Right cardiac atrium (tissue), 5 donors: Measurements from ENCODE around the gene LRRC45. TPM values are rescaled to one million over a fixed set of nuclear protein-coding genes. Genes with fewer than 3 reads are reported as not detected.
A peak's percentile ranks its signal among the peaks of the same experiment; 100 is the strongest.

Experiments
- ATAC-seq, 2 donors: fragments of 200-7000 bp; cut with Tn5 transposase; one replicate each; pipeline versions ENCODE4 v1.8.0 to v1.9.1; 2020; ENCODE audit warnings: moderate library complexity in 2 of 2, mild to moderate bottlenecking in 1 of 2
- DNase-seq, 3 donors: peaks; one replicate each; pipeline ENCODE4 v3.0.0-alpha.2; 2020
- H3K27ac ChIP-seq: one replicate; pipeline ENCODE4 v1.5.1; 2013; ENCODE audit warnings: mild to moderate bottlenecking, low read length, control low read depth, moderate library complexity
- H3K27me3 ChIP-seq: one replicate; pipeline ENCODE4 v1.6.1; 2013; ENCODE audit not compliant: control insufficient read depth, insufficient read depth
- H3K4me1 ChIP-seq: one replicate; pipeline ENCODE4 v1.6.1; 2013; ENCODE audit warnings: low read length; ENCODE audit not compliant: control insufficient read depth, insufficient read depth
- H3K4me3 ChIP-seq: one replicate; pipeline ENCODE4 v1.5.1; 2013; ENCODE audit warnings: low read length, control low read depth
- H3K9me3 ChIP-seq: one replicate; pipeline ENCODE4 v1.6.1; 2013; ENCODE audit warnings: low read length; ENCODE audit not compliant: control insufficient read depth
- WGBS: extraction: QIAGEN DNeasy Blood & Tissue Kit; methylation state at CpG from one replicate; pipeline ENCODE4 v1.1.7; 2013; 5-methylcytosine and 5-hydroxymethylcytosine counted together
- intact Hi-C, 4 donors: fragments of 100-400 bp; cut with DNase I; formaldehyde crosslinking; loops; one replicate each; pipeline versions ENCODE4 v1.11.0 to v1.14.0; 2022 to 2023
- polyA plus RNA-seq: library from polyadenylated mRNA; stranded (reverse); fragments of 200-250 nt; gene quantifications from one replicate; pipeline ENCODE4 v1.2.3, GENCODE V29; 2013
- total RNA-seq, 4 donors: library from RNA; stranded (reverse); fragmentation: NEBNext Ultra II Directional; extraction: Animal tissue kit (Norgen Biotek cat#: 25700); gene quantifications; one replicate each; pipeline ENCODE4 v1.2.1, GENCODE V29; 2021
- donor health status: healthy with polysubstance abuse.
- donor health status: DM: no; HTN: yes; CAD: no.
- donor health status: DM: no; HTN: no; CAD: no.
- donor health status: DM: no; HTN: yes; CAD: no; lungs with severe emphysema.
- donor health status: DM: yes; HTN: yes; CAD: no.

The LRRC45 gene
- total and polyA plus RNA-seq, 5 donors: 3.2 to 6.7 (median 5.5) TPM

DNA sequence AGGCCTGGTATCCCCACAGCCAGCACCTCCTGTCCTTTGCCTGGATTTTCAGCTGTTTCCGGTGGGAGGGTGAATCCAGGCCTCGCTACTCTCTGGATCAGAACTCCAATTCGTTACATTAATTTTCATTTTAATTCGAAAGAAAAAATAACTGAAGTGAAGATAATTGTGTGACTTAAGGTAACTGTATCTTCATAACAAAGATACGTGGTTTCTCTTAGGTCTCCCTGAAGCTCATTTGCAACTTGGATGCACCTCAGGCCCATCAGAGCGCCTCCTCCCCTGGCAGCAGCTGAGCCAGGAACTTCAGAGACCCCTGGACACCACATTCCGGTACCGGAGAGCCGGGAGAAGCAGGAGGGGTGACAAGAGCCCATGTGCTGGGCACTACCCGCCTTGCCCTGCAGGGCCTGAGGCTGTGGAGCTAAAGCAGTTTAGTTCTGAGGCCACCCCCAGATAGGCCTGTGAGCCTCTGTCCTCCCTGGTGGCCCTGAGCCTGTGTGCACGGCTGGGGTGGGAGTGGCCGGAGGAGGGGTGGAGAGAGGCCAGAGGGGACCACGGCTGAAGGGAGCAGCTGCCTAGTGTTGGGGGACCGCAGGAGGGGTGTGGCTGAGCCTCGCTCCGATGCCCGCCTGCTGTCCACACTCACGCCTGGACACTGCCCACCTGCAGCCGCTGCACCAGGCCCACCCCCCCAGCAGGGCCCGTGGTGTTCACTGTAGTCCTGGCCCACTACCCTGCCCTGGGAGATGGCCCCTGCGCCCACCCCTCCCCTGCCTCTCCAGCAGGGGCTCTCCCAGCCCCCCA is 53.9 kb downstream of the LRRC45 start:
- Histone ChIP-seq H3K27me3 (no peaks in the 10 kb centered on the region), H3K9me3 (no peaks in the 10 kb centered on the region), H3K4me3 (no peak overlapping the region), H3K4me1 (no peaks in the 10 kb centered on the region), H3K27ac (no peak overlapping the region)
- 57% methylated on average over 21 of the region's 21 CpGs for WGBS
- intact Hi-C loops: no loop called here
- peak in 2 of 3 donors; percentile 51 to 61 for DNase-seq
- ATAC-seq: peak; percentile 27 to 47

DNA sequence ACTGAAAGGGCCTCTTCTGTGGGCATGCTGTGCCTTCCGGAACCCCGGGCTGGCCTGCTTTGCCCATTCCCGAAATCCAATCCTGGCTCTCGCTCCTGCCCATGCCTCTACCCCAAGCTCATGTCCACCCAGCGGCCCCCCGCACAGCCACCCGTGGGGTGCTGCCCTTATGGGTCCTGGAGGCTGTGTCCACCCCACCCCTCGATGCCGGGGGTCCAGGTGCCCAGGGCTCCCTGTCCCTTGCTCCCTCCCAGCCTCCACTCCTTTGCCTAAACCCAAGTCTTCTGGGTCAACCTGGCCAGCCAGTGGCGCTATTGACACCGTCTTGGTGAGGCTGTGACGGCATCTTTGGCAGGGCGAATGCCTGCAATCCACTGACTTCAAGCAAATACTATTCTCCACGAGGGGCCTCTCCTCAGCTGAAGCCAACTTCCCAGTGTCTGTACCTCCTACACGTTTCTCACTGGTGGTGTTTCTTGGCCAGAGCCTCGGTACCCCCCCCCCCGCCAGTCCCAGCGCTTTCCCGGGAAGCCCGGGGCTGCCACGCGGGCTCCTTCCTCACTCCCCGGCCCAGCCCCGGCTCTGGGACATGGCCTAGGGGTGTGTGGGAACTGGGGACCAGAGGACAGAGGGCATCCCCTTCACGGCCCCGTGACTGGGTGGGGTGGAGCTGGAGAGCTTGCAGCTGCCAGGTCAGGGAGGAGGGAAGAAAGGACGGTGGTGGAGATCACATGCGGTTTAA is 54.7 kb downstream of the LRRC45 start:
- intact Hi-C loops: no loop called here
- no peaks in the 10 kb centered on the region for H3K9me3 ChIP-seq
- no peak overlapping the region for H3K4me3 ChIP-seq
- WGBS: 60% methylated on average over 28 of the region's 28 CpGs
- no peak overlapping the region for H3K27ac ChIP-seq
- peak; percentile 71 to 80 (median 72) for DNase-seq
- ATAC-seq: peak; percentile 10 to 27
- no peaks in the 10 kb centered on the region for H3K4me1 ChIP-seq
- H3K27me3 ChIP-seq: no peaks in the 10 kb centered on the region

DNA sequence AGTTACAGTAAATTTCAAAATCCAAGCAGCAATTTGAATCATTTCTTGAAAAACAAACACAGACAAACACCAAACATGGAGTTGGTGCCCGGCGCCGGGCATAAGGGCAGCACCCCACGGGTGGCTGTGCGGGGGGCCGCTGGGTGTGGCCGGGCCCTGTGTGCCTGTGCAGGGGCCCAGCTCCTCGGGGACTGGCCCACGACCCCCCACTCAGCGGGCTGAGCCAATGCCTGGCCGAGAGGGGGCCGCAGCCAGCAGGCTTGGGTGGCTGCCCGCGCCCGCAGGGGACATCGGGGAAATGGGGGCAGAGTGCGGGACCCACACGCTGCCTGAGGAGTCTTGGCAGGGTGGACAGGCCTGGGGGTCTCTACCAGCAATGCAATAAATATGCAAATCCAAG is 55.3 kb downstream of the LRRC45 start:
- intact Hi-C loops: no loop called here

DNA sequence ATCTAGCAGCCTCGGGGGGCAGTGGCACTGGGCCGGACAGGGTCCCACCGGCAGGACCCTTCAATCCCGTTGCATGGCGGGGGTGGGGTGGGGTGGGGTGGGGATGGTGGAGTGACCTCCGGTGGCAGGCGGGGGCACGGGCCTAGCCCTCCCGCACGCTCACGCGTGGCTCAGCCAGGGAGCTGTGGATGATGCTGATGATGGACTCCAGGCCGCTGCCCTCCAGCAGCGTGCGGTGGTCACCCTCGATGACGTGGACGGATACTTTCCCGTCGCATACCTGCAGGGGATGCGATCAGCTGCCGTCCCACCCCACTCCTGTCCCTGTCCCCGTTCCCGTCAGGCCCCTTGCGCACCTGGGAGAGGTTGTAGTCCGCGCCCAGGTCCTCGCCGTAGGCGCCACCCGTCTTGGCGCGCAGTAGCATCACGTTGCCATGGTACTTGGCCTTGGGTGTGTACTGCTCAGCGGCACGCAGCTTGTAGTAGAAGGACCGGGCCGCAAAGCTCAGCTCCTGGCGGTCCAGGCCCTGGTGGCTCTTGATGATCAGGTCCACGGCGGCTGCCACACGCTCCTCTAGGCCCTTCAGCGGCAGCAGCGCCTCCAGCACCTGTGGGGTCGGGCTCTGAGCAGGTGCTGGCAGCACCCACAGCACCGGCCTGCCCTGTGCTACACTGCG is 56.0 kb downstream of the LRRC45 start:
- Histone ChIP-seq H3K4me1 (no peaks in the 10 kb centered on the region), H3K4me3 (no peak overlapping the region), H3K9me3 (no peaks in the 10 kb centered on the region), H3K27me3 (no peaks in the 10 kb centered on the region), H3K27ac (no peak overlapping the region)
- 94% methylated on average over 47 of the region's 47 CpGs for WGBS
- intact Hi-C loops: no loop called here
- ATAC-seq (no peak), DNase-seq (peak in 2 of 3 donors; percentile 54 to 56)

More for the DNA sequence above, 55.3 kb downstream of the LRRC45 start:
- DNase-seq (peak in 2 of 3 donors; percentile 46 to 60), ATAC-seq (no peak)
- H3K4me1 ChIP-seq: no peaks in the 10 kb centered on the region
- no peaks in the 10 kb centered on the region for H3K27me3 ChIP-seq
- WGBS: 92% methylated on average over 18 of the region's 18 CpGs
- H3K4me3 ChIP-seq: no peak overlapping the region
- no peak overlapping the region for H3K27ac ChIP-seq
- no peaks in the 10 kb centered on the region for H3K9me3 ChIP-seq

DNA sequence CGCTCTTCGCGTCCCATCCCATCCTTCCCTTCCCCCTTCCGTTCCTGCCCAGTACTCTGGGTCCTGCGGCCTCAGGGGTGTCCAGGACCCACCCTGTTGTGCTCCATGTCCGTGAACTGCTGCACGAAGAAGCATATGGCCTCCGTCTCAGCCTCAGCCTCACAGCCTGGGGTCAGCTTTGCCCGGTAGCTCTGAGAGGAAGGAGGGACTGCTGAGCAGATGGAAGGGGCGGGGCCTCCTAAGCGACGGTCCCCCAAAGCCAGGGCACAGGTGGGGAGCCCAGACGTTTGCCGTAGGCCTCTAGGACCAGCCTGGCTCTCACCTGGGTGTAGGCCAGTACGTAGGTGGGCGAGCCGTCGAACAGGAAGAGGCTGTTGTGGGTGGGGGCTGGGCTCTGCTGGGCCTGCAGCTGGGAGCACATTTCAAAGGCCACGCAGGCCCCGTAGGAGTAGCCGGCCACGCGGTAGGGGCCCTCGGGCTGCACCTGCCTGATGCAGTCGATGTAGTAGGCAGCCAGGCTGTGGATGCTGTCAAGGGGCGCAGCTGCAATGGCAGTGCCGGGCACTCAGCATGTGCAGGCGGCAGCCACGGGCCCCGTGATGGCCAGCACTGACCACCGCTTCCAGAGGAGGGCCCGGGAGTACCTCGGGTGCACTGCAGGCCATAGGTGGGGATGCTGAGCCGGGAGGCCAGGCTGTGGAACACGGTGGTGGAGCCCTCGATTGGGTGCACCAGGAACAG is 57.1 kb downstream of the LRRC45 start:
- DNase-seq: peak in 2 of 3 donors; percentile 31 to 41

More for the DNA sequence above, 57.1 kb downstream of the LRRC45 start:
- no peak for ATAC-seq
- Histone ChIP-seq H3K27ac (no peak overlapping the region), H3K9me3 (no peaks in the 10 kb centered on the region), H3K4me3 (no peak overlapping the region), H3K4me1 (no peaks in the 10 kb centered on the region), H3K27me3 (no peaks in the 10 kb centered on the region)
- 90% methylated on average over 36 of the region's 36 CpGs for WGBS
- intact Hi-C loops: no loop called here

Other genes with a start within 250 kb of the LRRC45 start
- gene GCGR, start 219.2 kb upstream of the LRRC45 start, total RNA-seq: not detected
- not detected for gene GCGR, start 219.2 kb upstream of the LRRC45 start, polyA plus RNA-seq
- gene MCRIP1, start 190.0 kb upstream of the LRRC45 start, total RNA-seq: 100 to 1,000 TPM in 2 of 4 donors, 10 to 100 TPM in 2; 88.1 to 120 (median 96.5) TPM
- 146 TPM for gene MCRIP1, start 190.0 kb upstream of the LRRC45 start, polyA plus RNA-seq
- gene PPP1R27, start 188.3 kb upstream of the LRRC45 start, total RNA-seq: under 1 TPM in 1 of 4 donors, not detected in 3; 0.85 TPM
- not detected for gene PPP1R27, start 188.3 kb upstream of the LRRC45 start, polyA plus RNA-seq
- 100 to 1,000 TPM; 272 to 375 (median 350) TPM for gene P4HB, start 162.8 kb upstream of the LRRC45 start, total RNA-seq
- 278 TPM for gene P4HB, start 162.8 kb upstream of the LRRC45 start, polyA plus RNA-seq
- gene ARHGDIA, start 152.0 kb upstream of the LRRC45 start, total RNA-seq: 100 to 1,000 TPM; 113 to 217 (median 142) TPM
- gene ARHGDIA, start 152.0 kb upstream of the LRRC45 start, polyA plus RNA-seq: 101 TPM
- gene ALYREF, start 131.7 kb upstream of the LRRC45 start, total RNA-seq: 10 to 100 TPM; 32.5 to 46.2 (median 39.1) TPM
- 18.9 TPM for gene ALYREF, start 131.7 kb upstream of the LRRC45 start, polyA plus RNA-seq
- gene ANAPC11, start 131.6 kb upstream of the LRRC45 start, total RNA-seq: 100 to 1,000 TPM; 135 to 167 (median 148) TPM
- 338 TPM for gene ANAPC11, start 131.6 kb upstream of the LRRC45 start, polyA plus RNA-seq
- gene NPB, start 121.1 kb upstream of the LRRC45 start, total RNA-seq: under 1 TPM; 0.14 to 0.53 (median 0.29) TPM
- gene NPB, start 121.1 kb upstream of the LRRC45 start, polyA plus RNA-seq: 0.32 TPM
- gene PCYT2, start 111.9 kb upstream of the LRRC45 start, total RNA-seq: 10 to 100 TPM; 16.7 to 24.8 (median 18.6) TPM
- gene PCYT2, start 111.9 kb upstream of the LRRC45 start, polyA plus RNA-seq: 28.5 TPM
- gene SIRT7, start 105.1 kb upstream of the LRRC45 start, total RNA-seq: 10 to 100 TPM in 1 of 4 donors, 1 to 10 TPM in 3; 7.6 to 10.1 (median 8.9) TPM
- gene SIRT7, start 105.1 kb upstream of the LRRC45 start, polyA plus RNA-seq: 7.3 TPM
- 10 to 100 TPM; 16.6 to 28.9 (median 26.0) TPM for gene MAFG, start 95.6 kb upstream of the LRRC45 start, total RNA-seq
- 18.4 TPM for gene MAFG, start 95.6 kb upstream of the LRRC45 start, polyA plus RNA-seq
- gene PYCR1, start 86.0 kb upstream of the LRRC45 start, total RNA-seq: 1 to 10 TPM; 2.7 to 8.5 (median 6.7) TPM
- 4.3 TPM for gene PYCR1, start 86.0 kb upstream of the LRRC45 start, polyA plus RNA-seq
- gene MYADML2, start 76.1 kb upstream of the LRRC45 start, total RNA-seq: 1 to 10 TPM in 2 of 4 donors, under 1 TPM in 1, not detected in 1; 0.51 to 1.9 (median 1.4) TPM
- gene MYADML2, start 76.1 kb upstream of the LRRC45 start, polyA plus RNA-seq: 1.2 TPM
- not detected for gene NOTUM, start 62.1 kb upstream of the LRRC45 start, total RNA-seq
- gene NOTUM, start 62.1 kb upstream of the LRRC45 start, polyA plus RNA-seq: 0.05 TPM
- 10 to 100 TPM; 16.6 to 28.9 (median 21.6) TPM for gene ASPSCR1, start 45.7 kb upstream of the LRRC45 start, total RNA-seq
- 20.1 TPM for gene ASPSCR1, start 45.7 kb upstream of the LRRC45 start, polyA plus RNA-seq
- gene CENPX, start 427 bp upstream of the LRRC45 start, total RNA-seq: 10 to 100 TPM; 20.1 to 28.6 (median 26.0) TPM
- gene CENPX, start 427 bp upstream of the LRRC45 start, polyA plus RNA-seq: 31.2 TPM
- gene RAC3, start 8.4 kb downstream of the LRRC45 start, total RNA-seq: 1 to 10 TPM; 1.0 to 2.0 (median 1.5) TPM
- 2.4 TPM for gene RAC3, start 8.4 kb downstream of the LRRC45 start, polyA plus RNA-seq
- gene DCXR, start 14.4 kb downstream of the LRRC45 start, total RNA-seq: 100 to 1,000 TPM; 127 to 181 (median 168) TPM
- 196 TPM for gene DCXR, start 14.4 kb downstream of the LRRC45 start, polyA plus RNA-seq
- 10 to 100 TPM; 19.0 to 25.1 (median 20.2) TPM for gene RFNG, start 28.5 kb downstream of the LRRC45 start, total RNA-seq
- 25.4 TPM for gene RFNG, start 28.5 kb downstream of the LRRC45 start, polyA plus RNA-seq
- 10 to 100 TPM; 87.1 to 93.7 (median 90.6) TPM for gene GPS1, start 28.6 kb downstream of the LRRC45 start, total RNA-seq
- gene GPS1, start 28.6 kb downstream of the LRRC45 start, polyA plus RNA-seq: 75.1 TPM
- gene DUS1L, start 42.5 kb downstream of the LRRC45 start, total RNA-seq: 10 to 100 TPM; 51.3 to 63.1 (median 58.4) TPM
- gene DUS1L, start 42.5 kb downstream of the LRRC45 start, polyA plus RNA-seq: 82.1 TPM
- 10 to 100 TPM; 14.3 to 71.8 (median 23.4) TPM for gene FASN, start 74.9 kb downstream of the LRRC45 start, total RNA-seq
- gene FASN, start 74.9 kb downstream of the LRRC45 start, polyA plus RNA-seq: 86.3 TPM
- gene CCDC57, start 189.5 kb downstream of the LRRC45 start, total RNA-seq: 10 to 100 TPM; 14.8 to 17.3 (median 16.5) TPM
- gene CCDC57, start 189.5 kb downstream of the LRRC45 start, polyA plus RNA-seq: 12.1 TPM
- gene SLC16A3, start 205.7 kb downstream of the LRRC45 start, total RNA-seq: 10 to 100 TPM; 13.6 to 23.7 (median 18.0) TPM
- gene SLC16A3, start 205.7 kb downstream of the LRRC45 start, polyA plus RNA-seq: 18.8 TPM